ENCODE measurements around the gene UPF2.

The UPF2 gene

DNA sequence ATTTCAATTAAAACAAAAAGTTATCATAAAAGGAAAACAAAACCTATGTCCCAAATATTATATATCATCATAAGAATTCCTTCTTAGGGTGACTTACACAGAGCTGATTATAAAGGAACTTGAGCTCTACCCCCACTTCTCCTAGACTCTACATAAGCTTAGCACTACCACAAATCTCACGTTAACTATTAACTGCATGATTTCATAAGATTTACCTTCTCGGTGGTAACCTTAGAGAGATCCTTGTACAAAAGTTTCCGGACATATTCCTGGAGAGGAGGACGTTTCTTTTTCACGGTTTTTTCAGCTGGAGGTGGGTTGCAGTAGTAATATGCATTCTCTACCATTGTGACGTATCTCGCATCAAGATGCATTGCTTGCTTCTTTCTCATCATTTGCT is 83.7 kb downstream of the UPF2 start:
- H3K27ac ChIP-seq (ENCODE audit: low read length), result no peak overlapping the region
- H3K79me2 ChIP-seq (ENCODE audit: low read length), result no peaks in the 10 kb centered on the region
- H3K36me3 ChIP-seq (replicated peaks; ENCODE audit: insufficient read depth, low read length), result peaks cover 7% of the 10 kb centered on the region
- H3K27me3 ChIP-seq (replicated peaks; ENCODE audit: insufficient read depth, low read length), result no peaks in the 10 kb centered on the region
- no peak overlapping the region for H3K4me2 ChIP-seq (ENCODE audit: low read depth, low read length)
- H2AFZ ChIP-seq (ENCODE audit: low read length), result no peak overlapping the region
- H3K4me3 ChIP-seq (ENCODE audit: low read length), result no peak overlapping the region
- H3K9me3 ChIP-seq (replicated peaks; ENCODE audit: insufficient read depth, low read length), result no peaks in the 10 kb centered on the region
- no peaks in the 10 kb centered on the region for H3K9me2 ChIP-seq (replicated peaks; ENCODE audit: insufficient read depth, low read length)
- H3K9ac ChIP-seq (ENCODE audit: low read length), result no peak overlapping the region
- no peaks in the 10 kb centered on the region for H3K4me1 ChIP-seq (ENCODE audit: low read length)
- H4K20me1 ChIP-seq (ENCODE audit: insufficient read depth, low read length), result no peaks in the 10 kb centered on the region
- TF ChIP-seq, protein P1, sequence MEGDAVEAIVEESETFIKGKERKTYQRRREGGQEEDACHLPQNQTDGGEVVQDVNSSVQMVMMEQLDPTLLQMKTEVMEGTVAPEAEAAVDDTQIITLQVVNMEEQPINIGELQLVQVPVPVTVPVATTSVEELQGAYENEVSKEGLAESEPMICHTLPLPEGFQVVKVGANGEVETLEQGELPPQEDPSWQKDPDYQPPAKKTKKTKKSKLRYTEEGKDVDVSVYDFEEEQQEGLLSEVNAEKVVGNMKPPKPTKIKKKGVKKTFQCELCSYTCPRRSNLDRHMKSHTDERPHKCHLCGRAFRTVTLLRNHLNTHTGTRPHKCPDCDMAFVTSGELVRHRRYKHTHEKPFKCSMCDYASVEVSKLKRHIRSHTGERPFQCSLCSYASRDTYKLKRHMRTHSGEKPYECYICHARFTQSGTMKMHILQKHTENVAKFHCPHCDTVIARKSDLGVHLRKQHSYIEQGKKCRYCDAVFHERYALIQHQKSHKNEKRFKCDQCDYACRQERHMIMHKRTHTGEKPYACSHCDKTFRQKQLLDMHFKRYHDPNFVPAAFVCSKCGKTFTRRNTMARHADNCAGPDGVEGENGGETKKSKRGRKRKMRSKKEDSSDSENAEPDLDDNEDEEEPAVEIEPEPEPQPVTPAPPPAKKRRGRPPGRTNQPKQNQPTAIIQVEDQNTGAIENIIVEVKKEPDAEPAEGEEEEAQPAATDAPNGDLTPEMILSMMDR (IDR thresholded peaks at IDR 0.05; ENCODE audit: low read length), result no peak
- no peak for TF ChIP-seq EZH2 (optimal IDR thresholded peaks at IDR 0.05; ENCODE audit: low read depth, low read length)
- no peak for TF ChIP-seq EZH2phosphoT487 (IDR thresholded peaks at IDR 0.05; ENCODE audit: low read length)
- DNase-seq, result no peak
- no peaks in the 10 kb centered on the region for H3F3A ChIP-seq (ENCODE audit: insufficient read depth, low read length)

DNA sequence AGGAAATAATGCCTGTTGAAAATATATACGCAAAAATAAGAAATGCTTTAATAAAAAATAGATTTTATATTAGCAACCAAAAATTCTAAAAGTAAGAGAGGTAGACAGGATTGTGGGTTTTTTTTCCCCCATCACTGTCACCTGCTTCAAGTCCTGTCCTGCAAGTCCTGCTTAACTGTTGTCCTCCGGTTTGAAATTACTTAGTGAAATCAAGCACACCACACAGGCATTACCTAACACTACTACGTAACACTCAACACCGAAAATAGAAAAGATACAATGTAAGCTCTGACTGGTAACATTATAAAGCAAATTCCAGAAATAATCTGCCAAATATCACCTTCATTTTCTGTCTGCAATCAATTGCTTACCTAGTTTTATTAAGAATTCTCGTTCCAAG is 90.9 kb downstream of the UPF2 start:
- H3F3A ChIP-seq (ENCODE audit: insufficient read depth, low read length), result no peaks in the 10 kb centered on the region
- H3K79me2 ChIP-seq (ENCODE audit: low read length), result no peaks in the 10 kb centered on the region
- TF ChIP-seq EZH2phosphoT487 (IDR thresholded peaks at IDR 0.05; ENCODE audit: low read length) (no peak), EZH2 (optimal IDR thresholded peaks at IDR 0.05; ENCODE audit: low read depth, low read length) (no peak)
- TF ChIP-seq, protein P1 (IDR thresholded peaks at IDR 0.05; ENCODE audit: low read length), result no peak
- no peaks in the 10 kb centered on the region for H3K9me3 ChIP-seq (replicated peaks; ENCODE audit: insufficient read depth, low read length)
- no peak overlapping the region for H3K4me2 ChIP-seq (ENCODE audit: low read depth, low read length)
- H3K27me3 ChIP-seq (replicated peaks; ENCODE audit: insufficient read depth, low read length), result no peaks in the 10 kb centered on the region
- H3K36me3 ChIP-seq (replicated peaks; ENCODE audit: insufficient read depth, low read length), result peaks cover 7% of the 10 kb centered on the region
- H3K27ac ChIP-seq (ENCODE audit: low read length), result no peak overlapping the region
- no peak for DNase-seq
- no peaks in the 10 kb centered on the region for H3K9me2 ChIP-seq (replicated peaks; ENCODE audit: insufficient read depth, low read length)
- no peak overlapping the region for H3K9ac ChIP-seq (ENCODE audit: low read length)
- 0 out of 2 replicates have a peak, but pooled peaks cover 4% of the 10 kb centered on the region for H3K4me1 ChIP-seq (ENCODE audit: low read length)
- H2AFZ ChIP-seq (ENCODE audit: low read length), result no peak overlapping the region
- no peaks in the 10 kb centered on the region for H4K20me1 ChIP-seq (ENCODE audit: insufficient read depth, low read length)
- H3K4me3 ChIP-seq (ENCODE audit: low read length), result no peak overlapping the region

DNA sequence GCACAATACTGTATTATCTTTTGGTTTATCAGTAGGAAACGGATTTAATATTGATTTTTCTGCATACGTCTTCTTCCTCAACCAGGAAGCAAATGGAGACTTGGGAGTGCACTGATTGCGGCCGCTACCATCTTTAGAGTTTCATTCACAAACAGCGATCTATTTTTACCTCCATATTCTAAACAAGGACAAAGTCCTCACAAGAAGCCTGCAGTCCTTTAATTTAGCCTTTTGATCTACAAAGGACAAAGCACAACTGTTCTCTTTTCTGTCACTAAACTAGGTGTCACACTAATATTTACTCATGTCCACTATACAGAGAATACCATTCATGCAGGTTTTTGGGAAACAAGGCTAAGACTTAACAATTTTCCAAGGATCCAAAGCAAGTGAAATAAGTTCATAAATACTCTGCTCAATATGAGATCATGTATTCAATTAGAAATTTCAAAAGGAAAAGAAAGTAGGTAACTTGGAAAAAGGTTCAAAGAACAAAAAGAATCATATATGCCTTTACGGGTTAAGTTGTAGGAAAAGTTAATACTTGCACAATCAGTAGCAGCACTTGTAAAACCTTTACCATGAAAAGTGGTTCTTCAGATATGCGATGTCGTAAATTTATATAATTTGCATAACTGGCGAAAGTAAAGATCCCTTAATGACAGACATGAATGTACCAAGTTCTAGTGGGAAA is 92.1 kb downstream of the UPF2 start:
- no peak overlapping the region for H3K27ac ChIP-seq (ENCODE audit: low read length)
- no peaks in the 10 kb centered on the region for H3K9me2 ChIP-seq (replicated peaks; ENCODE audit: insufficient read depth, low read length)
- no peak overlapping the region for H3K4me3 ChIP-seq (ENCODE audit: low read length)
- no peaks in the 10 kb centered on the region for H3F3A ChIP-seq (ENCODE audit: insufficient read depth, low read length)
- H3K79me2 ChIP-seq (ENCODE audit: low read length), result no peaks in the 10 kb centered on the region
- TF ChIP-seq EZH2phosphoT487 (IDR thresholded peaks at IDR 0.05; ENCODE audit: low read length), result no peak
- H4K20me1 ChIP-seq (ENCODE audit: insufficient read depth, low read length), result no peaks in the 10 kb centered on the region
- H2AFZ ChIP-seq (ENCODE audit: low read length), result no peak overlapping the region
- H3K27me3 ChIP-seq (replicated peaks; ENCODE audit: insufficient read depth, low read length), result no peaks in the 10 kb centered on the region
- 0 out of 2 replicates have a peak, but pooled peaks cover 4% of the 10 kb centered on the region for H3K4me1 ChIP-seq (ENCODE audit: low read length)
- peaks cover 7% of the 10 kb centered on the region; the same call in 1 of the 2 replicates for H3K36me3 ChIP-seq (replicated peaks; ENCODE audit: insufficient read depth, low read length)
- no peaks in the 10 kb centered on the region for H3K9me3 ChIP-seq (replicated peaks; ENCODE audit: insufficient read depth, low read length)
- H3K9ac ChIP-seq (ENCODE audit: low read length), result no peak overlapping the region
- no peak for DNase-seq
- H3K4me2 ChIP-seq (ENCODE audit: low read depth, low read length), result no peak overlapping the region

DNA sequence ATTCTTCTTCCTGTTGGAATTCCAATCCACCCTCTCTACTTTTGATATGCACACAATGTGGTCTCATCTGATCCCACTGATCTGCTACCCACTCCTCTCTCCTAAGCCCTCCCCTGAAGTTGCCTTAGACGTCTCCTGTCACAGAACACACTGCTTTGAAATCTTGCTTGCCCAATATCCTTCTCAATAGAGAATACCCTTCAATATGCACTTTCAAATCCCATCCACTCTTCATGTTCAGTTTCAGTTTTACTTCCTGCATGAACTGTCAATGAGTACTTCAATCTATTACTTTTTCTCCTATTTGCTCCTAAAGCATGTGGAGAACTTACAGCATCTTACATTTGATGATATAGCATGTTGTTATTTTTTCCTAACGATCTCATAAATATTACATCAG is 93.5 kb downstream of the UPF2 start:
- Histone ChIP-seq H3K79me2 (ENCODE audit: low read length) (no peaks in the 10 kb centered on the region), H3K9me3 (replicated peaks; ENCODE audit: insufficient read depth, low read length) (no peaks in the 10 kb centered on the region), H2AFZ (ENCODE audit: low read length) (no peak overlapping the region), H3K4me3 (ENCODE audit: low read length) (no peak overlapping the region), H3K4me2 (ENCODE audit: low read depth, low read length) (no peak overlapping the region), H3K9ac (ENCODE audit: low read length) (no peak overlapping the region), H3K36me3 (replicated peaks; ENCODE audit: insufficient read depth, low read length) (no peaks in the 10 kb centered on the region), H3K27me3 (replicated peaks; ENCODE audit: insufficient read depth, low read length) (no peaks in the 10 kb centered on the region), H3K27ac (ENCODE audit: low read length) (no peak overlapping the region), H3K4me1 (ENCODE audit: low read length) (0 out of 2 replicates have a peak, but pooled peaks cover 4% of the 10 kb centered on the region), H4K20me1 (ENCODE audit: insufficient read depth, low read length) (no peaks in the 10 kb centered on the region), H3F3A (ENCODE audit: insufficient read depth, low read length) (no peaks in the 10 kb centered on the region), H3K9me2 (replicated peaks; ENCODE audit: insufficient read depth, low read length) (no peaks in the 10 kb centered on the region)
- TF ChIP-seq, protein P1 (IDR thresholded peaks at IDR 0.05; ENCODE audit: low read length), result no peak
- DNase-seq, result no peak
